A549 (cell line): ENCODE results near the gene RAD51B.

Source experiments
- BHLHE40 ChIP-seq: IDR thresholded peaks from 2 replicates; pipeline ENCODE4 v1.6.1; 2012; ENCODE audit warnings: low read depth, low read length, inconsistent platforms
- JUN ChIP-seq, 2 experiments: fragments of >200 bp; sonication (Bioruptor Twin); formaldehyde crosslinking; IDR thresholded peaks; 2 replicates in 1 of 2; 3 replicates in 1 of 2; pipeline ENCODE4 v1.6.1; 2016 to 2017
- KDM1A ChIP-seq: fragments of 200-600 bp; sonication (generic); IDR thresholded peaks from 2 replicates; pipeline ENCODE4 v1.6.1; 2016; ENCODE audit warnings: low read depth, mild to moderate bottlenecking
- MAZ ChIP-seq: fragments of 150-350 bp; IDR thresholded peaks from 2 replicates; pipeline ENCODE4 v1.6.1; 2014; ENCODE audit warnings: antibody characterized with exemption, low read depth, low read length, borderline replicate concordance
- NFE2L2 ChIP-seq: fragments of 150-350 bp; conservative IDR thresholded peaks from 2 replicates; pipeline ENCODE4 v1.6.1; 2014; ENCODE audit warnings: low read length
- NPAS2 ChIP-seq: fragments of 250-450 bp; sonication (Bioruptor Pico); IDR thresholded peaks from 2 replicates; pipeline ENCODE4 v1.8.0; 2022; ENCODE audit warnings: mild to moderate bottlenecking, moderate library complexity, borderline replicate concordance
- POLR2A ChIP-seq: IDR thresholded peaks from 2 replicates; pipeline ENCODE4 v1.6.1; 2012; ENCODE audit warnings: mild to moderate bottlenecking, low read length
- RAD21 ChIP-seq, 2 experiments: fragments of >200 bp in 1 of 2; sonication (Bioruptor Twin) in 1 of 2; formaldehyde crosslinking in 1 of 2; IDR thresholded peaks in 1 of 2; conservative IDR thresholded peaks in 1 of 2; 2 replicates in 1 of 2; 3 replicates in 1 of 2; pipeline ENCODE4 v1.6.1; 2012 to 2018; ENCODE audit warnings: inconsistent platforms in 1 of 2
- RFX5 ChIP-seq: fragments of 450-650 bp; IDR thresholded peaks from 2 replicates; pipeline ENCODE4 v1.7.1; 2014; ENCODE audit warnings: antibody characterized with exemption, mild to moderate bottlenecking, moderate library complexity
- ZFP36 ChIP-seq: fragments of 450-650 bp; IDR thresholded peaks from 2 replicates; pipeline ENCODE4 v1.6.1; 2014; ENCODE audit warnings: borderline replicate concordance; ENCODE audit not compliant: partially characterized antibody
- TF ChIP-seq, protein P1 (sequence below): fragments of >200 bp; sonication (Bioruptor Twin); formaldehyde crosslinking; IDR thresholded peaks from 3 replicates; pipeline ENCODE4 v1.5.1; 2016
- TF ChIP-seq, protein P2 (sequence below): fragments of 200-600 bp; sonication (generic); IDR thresholded peaks from 2 replicates; pipeline ENCODE4 v1.6.1; 2016; ENCODE audit warnings: antibody characterized with exemption, mild to moderate bottlenecking, moderate library complexity

DNA sequence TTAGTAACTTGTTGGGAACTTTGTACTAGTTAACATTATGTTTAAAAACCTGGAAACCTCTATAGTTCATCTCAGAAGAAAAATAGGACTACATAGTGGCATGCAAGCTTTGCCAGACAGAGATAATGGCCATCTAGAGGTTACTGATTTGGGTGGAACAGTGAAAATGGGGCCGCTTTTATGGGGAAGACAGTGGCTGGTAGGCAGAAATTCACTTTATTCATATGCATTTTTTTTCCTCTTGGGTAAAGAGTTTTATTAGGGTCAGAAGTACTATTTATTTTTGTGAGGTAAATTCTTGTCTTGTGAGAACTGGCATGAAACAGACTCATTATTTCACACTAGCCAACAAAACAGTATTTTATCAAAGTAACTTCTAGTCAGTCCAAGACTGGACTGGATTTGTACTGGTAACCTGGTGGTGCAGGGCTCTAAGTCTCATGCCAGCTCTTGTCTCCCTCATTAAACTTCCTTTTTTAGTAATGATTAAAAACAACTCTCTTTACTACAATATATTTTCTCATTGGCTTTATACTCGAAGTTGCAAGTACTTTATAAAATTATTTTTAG, 345.8 kb downstream of the RAD51B start:
- TF ChIP-seq RAD21 (conservative IDR thresholded peaks at IDR 0.05 in 1 of 2, IDR thresholded peaks at IDR 0.05 in 1 of 2) (no peak), MAZ (no peak), POLR2A (no peak), KDM1A (no peak), RFX5 (no peak), NPAS2 (CRISPR knock-in tag) (no peak), BHLHE40 (no peak), NFE2L2 (no peak), JUN (IDR thresholded peaks at IDR 0.05) (no peak), ZFP36 (no peak)
- TF ChIP-seq, protein P1, sequence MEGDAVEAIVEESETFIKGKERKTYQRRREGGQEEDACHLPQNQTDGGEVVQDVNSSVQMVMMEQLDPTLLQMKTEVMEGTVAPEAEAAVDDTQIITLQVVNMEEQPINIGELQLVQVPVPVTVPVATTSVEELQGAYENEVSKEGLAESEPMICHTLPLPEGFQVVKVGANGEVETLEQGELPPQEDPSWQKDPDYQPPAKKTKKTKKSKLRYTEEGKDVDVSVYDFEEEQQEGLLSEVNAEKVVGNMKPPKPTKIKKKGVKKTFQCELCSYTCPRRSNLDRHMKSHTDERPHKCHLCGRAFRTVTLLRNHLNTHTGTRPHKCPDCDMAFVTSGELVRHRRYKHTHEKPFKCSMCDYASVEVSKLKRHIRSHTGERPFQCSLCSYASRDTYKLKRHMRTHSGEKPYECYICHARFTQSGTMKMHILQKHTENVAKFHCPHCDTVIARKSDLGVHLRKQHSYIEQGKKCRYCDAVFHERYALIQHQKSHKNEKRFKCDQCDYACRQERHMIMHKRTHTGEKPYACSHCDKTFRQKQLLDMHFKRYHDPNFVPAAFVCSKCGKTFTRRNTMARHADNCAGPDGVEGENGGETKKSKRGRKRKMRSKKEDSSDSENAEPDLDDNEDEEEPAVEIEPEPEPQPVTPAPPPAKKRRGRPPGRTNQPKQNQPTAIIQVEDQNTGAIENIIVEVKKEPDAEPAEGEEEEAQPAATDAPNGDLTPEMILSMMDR, result no peak
- TF ChIP-seq, protein P2, sequence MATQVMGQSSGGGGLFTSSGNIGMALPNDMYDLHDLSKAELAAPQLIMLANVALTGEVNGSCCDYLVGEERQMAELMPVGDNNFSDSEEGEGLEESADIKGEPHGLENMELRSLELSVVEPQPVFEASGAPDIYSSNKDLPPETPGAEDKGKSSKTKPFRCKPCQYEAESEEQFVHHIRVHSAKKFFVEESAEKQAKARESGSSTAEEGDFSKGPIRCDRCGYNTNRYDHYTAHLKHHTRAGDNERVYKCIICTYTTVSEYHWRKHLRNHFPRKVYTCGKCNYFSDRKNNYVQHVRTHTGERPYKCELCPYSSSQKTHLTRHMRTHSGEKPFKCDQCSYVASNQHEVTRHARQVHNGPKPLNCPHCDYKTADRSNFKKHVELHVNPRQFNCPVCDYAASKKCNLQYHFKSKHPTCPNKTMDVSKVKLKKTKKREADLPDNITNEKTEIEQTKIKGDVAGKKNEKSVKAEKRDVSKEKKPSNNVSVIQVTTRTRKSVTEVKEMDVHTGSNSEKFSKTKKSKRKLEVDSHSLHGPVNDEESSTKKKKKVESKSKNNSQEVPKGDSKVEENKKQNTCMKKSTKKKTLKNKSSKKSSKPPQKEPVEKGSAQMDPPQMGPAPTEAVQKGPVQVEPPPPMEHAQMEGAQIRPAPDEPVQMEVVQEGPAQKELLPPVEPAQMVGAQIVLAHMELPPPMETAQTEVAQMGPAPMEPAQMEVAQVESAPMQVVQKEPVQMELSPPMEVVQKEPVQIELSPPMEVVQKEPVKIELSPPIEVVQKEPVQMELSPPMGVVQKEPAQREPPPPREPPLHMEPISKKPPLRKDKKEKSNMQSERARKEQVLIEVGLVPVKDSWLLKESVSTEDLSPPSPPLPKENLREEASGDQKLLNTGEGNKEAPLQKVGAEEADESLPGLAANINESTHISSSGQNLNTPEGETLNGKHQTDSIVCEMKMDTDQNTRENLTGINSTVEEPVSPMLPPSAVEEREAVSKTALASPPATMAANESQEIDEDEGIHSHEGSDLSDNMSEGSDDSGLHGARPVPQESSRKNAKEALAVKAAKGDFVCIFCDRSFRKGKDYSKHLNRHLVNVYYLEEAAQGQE, result no peak
